Activated CD8-positive, alpha-beta memory T cell treated with anti-CD3 and anti-CD28 coated beads, Interleukin-2, amount 50 U/mL, for 24 hours (primary cell): ENCODE measurements around the gene NEU3.
"Not testable (repeated sequence)": the region's sequence is repeated elsewhere in the genome, so short reads cannot be mapped to it uniquely, and the experiment has no call there.

Experiments used
- DNase-seq: peaks from one replicate; pipeline ENCODE4 v3.0.0-alpha.2; 2020; ENCODE audit errors: extremely low read depth

NEU3 gene, protein sequence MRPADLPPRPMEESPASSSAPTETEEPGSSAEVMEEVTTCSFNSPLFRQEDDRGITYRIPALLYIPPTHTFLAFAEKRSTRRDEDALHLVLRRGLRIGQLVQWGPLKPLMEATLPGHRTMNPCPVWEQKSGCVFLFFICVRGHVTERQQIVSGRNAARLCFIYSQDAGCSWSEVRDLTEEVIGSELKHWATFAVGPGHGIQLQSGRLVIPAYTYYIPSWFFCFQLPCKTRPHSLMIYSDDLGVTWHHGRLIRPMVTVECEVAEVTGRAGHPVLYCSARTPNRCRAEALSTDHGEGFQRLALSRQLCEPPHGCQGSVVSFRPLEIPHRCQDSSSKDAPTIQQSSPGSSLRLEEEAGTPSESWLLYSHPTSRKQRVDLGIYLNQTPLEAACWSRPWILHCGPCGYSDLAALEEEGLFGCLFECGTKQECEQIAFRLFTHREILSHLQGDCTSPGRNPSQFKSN

DNA sequence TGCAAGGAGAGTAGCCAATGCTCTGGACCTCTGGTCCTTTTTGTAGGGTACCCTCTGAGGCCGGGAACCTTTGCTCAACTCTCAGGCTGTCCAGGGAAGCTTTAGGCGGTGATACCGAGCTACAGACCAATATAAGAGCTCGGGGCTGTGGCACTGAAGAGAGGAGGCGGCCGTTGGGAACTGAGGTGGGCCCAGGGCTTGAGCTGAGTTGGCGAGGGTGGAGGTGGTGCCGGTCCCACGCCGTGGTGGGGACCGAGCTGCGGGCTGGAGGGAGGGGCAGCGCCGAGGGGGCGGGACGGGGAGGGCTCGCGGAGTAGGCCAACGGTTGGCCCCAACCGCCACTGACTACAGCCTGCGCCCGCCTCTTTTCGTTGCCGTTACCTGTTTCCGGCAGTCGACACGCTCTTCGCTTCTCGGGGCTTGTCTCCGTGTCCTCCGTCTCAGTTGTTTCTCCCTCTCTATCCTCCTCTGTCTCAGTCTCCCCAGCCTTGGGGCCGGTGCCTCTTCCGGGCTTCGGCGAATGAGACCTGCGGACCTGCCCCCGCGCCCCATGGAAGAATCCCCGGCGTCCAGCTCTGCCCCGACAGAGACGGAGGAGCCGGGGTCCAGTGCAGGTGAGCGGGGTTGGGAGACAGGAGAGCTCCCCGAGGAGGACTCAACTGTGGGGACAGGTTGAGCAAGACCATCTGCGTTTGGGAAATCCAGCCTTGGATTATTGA, at the start of gene NEU3:
NEU3 (plus strand) TSS at position 393 of the 719 bp plus-strand sequence; CDS start at position 521, 128 bp downstream.
- peak; percentile 63 for DNase-seq

DNA sequence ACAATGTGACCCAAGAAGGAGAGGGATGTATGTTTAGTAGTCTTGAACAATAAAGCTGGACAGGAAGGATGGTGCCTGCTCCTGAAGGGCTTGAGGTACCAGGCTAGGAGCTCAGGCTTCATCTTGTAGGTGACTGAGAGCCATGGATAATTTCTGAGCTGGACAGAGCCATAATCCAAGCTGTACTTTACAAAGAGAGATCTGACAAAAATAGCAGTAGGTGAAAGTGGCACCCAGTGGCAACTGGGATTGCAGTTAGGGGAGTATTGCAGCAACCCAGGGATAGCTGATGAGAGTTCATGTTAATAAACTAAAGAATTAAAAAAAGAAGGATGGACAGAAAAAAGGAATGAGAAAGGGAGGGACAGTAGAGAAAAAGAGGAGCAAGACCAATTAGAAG, 47.2 kb upstream of the NEU3 start:
- no peak for DNase-seq

DNA sequence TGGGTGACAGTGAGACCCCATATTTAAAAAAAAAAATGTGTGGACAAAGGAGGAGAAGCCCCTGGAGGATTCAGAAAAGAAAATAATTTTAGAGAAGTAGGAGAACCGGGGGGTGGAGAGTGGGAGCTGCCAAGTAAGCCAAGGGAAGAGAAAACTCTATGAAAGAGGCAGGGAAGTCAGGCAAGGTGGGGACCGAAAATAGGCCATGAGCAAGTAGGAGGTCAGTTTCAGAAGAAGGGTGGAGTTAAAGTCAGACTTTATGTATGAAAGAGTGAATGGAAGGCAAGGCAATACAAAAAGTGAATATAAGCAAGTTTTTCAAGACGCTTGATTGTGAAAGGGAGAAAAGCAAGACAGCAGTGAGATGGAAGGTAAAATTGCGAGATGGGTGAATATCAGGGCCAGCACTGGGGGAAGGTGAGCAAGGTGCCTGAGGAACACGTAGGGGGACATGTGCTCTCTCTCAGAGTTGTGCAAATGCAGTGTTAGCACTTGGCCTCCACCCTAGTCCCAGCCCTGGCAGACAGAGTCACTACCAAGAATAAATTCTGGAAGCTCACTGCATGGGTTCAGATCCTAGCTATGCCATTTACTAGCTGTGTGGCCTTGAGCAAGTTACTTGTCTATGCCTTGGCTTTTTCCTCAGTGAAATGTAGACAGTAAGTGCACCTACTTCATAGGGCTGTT, 46.5 kb upstream of the NEU3 start:
- no peak for DNase-seq

DNA sequence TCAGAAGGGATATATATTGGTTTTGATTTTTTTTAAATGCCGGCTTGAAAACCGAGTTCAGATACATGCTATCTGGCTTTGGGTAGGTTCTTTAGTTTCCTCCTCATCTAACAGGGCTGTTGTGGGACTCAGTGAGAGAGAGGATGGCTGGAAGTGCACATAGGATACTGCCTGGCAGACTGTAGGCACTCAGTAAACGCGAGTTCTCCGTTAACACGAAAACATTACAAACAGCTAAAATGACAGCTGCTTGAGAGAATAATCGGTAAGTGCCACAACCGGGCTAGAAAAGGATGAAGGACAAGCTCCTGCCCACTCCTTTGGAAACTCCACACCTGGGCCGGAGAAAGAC, 40.2 kb upstream of the NEU3 start:
- DNase-seq: no peak

DNA sequence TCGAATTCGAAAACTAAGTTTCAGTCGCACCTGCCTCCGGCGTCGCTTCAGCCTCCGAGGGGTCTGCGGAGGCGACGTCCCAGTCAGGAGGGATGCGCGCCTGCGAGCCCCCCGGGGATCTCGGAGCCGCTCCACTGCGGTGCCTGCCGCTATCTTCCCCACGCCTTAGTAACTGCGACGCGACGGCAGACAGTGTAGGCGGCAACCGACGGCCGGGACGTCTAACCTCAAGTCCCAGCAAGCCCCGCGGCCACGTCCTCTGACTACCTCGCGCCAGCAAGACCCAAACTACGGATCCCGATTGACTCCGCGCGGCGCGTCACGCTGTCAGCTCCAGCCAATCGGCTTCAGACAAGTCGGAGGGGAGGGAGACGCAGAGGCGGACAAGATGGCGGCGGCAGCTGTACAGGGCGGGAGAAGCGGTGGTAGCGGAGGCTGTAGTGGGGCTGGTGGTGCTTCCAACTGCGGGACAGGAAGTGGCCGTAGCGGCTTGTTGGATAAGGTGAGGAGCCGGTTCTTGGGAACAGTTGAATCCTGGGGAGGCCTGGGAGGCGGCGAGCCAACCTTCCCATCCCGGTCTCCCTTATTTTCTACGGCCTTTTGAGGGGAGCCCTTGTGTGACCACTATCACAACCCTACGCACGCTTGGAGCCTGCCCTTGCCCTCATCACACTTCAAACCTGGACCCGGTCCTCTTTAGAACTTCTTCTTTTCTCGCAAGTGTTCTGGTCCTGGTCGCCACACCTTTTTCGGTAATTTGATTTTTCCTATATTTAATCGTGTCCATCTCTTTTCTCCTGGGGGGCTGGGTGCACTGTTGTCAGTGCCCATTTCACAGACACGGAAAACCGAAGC, 39.6 kb upstream of the NEU3 start, which contains the start of the genes SPCS2 and XRRA1:
SPCS2 (plus strand) TSS at position 369 of the 855 bp plus-strand sequence; CDS start at position 389, 20 bp downstream.
XRRA1 (minus strand) TSS at position 194 of the 855 bp plus-strand sequence. CDS start 8,213 bp downstream, outside the sequence.
- DNase-seq: peak; percentile 99

DNA sequence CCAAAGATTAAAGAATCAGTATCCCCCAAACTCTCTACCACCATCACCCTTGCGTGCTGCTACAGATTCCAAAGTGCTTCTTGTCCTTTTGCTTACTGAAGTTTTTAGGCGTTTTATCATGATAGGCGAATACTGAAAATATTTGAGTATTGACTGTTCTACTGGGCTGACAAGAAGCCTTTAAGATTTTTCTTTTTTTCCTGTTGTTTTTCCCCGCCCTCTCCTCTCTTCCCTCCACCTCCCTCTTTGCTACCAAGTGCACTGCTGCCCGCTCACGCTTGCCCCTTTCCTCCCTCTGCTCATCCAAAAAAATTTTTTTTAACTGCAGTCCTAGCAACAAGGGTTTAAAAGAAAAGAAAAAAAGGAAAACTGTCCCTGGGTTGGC, 39.0 kb upstream of the NEU3 start:
- DNase-seq: no peak

DNA sequence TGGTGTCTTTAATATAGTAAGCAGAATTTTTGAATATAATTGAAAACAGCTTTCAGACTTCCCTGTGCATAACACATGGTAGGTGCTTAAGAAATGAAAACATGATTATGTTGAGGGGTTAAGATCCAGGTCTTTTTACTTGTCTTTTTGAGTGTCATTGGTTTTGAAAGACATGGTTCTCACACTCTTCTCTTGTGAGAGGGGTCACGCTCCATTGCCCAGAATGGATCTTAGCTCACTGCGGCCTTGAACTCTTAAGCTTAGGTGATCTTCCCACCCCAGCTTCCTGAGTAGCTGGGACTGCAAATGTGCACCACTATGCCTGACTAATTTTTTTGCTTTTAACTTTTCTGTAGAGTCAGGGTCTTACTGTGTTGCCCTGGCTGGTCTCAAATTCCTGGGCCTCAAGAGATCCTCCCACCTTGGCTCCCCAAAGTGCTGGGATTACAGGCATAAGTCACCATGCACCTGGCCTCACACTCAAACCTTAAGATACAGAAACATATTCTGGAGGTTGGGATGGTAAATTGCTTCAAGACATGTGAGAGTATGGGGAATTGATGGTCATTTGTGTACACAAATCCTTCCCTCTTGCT, 38.3 kb upstream of the NEU3 start:
- no peak for DNase-seq

DNA sequence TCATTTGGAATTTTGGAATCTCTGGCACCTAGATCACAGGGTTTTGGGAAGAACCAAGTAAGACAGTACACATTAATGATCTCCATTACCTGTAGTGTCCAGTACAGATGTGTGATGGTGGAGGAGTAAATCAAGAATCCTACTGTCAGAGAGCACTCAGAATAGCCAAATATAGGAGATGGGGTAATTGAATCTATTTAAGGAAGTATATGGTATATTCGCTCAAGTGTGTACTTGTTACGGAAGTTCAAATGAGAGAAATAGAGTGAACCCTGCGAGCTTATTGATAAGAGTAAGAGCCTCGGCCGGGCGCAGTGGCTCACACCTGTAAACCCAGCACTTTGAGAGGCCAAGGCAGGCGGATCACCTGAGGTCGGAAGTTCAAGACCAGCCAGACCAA, 37.5 kb upstream of the NEU3 start:
- DNase-seq: no peak

DNA sequence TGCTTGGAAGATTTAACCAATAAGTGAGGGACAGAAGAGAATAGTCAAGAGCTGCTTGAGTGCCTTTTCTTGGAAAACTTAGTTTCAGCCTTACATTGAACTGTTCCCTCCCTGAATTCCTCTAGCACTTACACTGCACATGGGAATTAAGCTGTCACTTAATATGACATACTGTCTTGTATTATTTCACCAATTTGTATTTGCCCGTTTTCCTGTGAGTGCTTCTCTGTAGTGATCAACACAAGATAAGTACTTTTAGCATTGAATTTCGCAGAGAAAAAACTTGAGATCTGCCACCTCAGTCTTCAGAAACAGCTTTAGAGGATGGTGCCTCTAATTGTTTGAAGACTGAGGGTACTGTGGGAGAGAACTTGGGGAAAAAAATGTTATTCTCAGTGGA, 36.0 kb upstream of the NEU3 start:
- no peak for DNase-seq

DNA sequence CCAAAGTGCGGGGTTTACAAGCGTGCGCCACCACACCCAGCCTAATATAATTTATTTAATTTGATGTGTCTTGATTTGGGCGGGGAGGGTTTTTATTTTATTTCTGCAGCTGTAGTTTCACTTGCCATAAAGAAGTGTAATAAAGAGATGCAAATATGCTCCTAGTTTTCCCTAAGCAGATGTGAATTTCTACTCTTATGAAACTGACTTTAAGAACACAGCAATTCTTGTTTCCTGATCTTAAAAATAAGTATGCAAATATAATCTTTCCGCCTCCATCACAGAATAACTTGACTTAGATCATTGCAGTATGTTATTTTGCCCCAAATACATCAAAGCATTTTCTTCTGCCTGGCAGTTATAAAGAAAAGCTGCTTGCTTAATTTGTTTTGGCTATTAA, 35.3 kb upstream of the NEU3 start:
- no peak for DNase-seq

DNA sequence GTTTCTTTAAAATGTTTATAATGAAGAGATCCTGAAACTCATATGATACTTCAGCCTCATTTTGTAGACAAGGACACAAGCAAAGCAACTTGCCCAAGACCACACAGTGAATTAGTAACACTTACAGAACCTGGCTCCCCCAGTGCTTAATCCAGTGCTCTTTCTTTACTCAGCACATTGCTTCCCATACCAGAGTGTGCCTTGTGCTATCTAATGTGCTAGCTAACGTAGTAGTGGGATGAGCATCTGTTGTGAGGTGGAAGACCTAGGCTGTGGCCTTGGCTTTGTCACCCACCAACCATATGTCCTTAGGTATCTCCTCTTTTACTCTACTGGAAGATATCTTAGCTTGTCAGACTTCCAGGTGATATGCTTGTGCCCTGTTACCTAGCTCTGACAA, 34.5 kb upstream of the NEU3 start:
- DNase-seq: no peak

DNA sequence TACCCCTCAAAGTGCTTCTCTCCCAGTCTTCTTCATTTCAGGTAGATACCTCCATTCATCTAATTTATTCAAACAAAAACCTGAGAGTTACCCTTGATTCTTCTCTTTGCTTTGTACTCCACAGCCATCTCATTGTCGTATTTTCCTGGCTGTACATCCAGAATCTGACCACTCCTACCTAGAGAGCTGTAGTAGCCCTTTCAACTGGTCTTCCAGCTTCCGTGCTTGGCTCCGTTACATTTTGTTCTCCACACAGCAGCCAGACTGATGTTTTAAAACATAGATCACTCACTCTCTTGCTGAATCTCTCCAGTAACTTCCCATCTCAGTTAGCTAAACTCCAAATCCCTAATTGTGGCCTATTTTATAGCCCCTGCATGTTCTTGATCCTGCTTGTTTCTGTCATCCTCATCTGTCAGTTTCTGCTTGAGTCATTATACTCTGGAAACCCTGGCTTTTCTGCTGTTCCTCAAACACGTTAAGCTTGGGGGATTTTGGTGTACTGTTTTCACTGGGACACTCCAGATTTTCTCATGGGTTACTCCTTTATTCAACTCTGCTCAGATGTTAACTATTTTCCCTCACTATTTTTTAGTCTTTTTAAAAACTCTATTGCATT, 32.2 kb upstream of the NEU3 start:
- no peak for DNase-seq

DNA sequence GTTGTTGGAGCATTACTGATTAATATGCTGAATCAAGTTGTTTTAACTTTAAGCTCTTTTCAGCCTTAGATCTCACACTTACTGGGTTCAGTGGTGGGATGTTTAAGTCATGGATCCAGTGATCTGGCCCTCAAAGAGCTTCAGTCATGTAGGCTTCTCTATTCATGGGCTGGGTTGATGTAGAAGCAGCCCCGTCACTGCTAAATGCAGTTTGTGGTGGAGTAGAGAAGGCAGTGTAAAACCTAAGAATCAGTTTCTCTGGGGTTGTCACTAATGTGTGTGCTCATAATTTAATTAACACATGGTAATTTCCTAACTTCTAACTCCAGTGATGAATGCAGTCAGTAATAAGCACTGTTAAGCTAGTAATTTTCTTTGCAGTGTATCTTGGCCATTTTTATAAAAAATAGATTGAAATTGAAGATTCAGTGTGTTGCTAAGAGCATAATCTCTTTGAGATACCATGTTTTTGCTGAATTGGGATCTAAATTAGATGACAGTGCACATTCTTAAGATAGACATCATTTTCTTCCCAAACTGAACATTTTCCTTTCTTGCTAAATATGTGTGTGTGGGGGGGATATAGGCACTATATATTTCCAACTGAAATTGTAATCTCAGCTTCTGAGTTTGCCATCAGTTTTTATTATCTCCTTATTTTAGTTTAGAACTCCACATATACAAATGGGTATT, 30.6 kb upstream of the NEU3 start:
- no peak for DNase-seq

DNA sequence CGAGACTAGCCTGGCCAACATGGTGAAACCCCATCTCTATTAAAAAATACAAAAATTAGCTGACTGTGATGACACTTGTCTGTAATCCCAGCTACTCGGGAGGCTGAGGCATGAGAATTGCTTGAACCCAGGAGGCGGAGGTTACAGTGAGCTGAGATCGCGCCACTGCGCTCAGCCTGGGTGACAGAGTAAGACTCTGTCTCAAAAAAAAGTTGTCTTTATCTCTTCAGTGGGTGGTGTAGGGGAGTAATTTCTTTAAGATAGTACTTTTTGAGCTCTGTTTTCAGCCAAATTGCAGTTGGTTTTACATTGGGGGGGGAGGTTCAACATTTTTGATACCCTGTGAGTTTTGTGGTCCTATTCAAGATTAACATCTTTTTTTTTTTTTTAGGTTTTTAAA, 28.6 kb upstream of the NEU3 start:
- DNase-seq: not testable (repeated sequence)

DNA sequence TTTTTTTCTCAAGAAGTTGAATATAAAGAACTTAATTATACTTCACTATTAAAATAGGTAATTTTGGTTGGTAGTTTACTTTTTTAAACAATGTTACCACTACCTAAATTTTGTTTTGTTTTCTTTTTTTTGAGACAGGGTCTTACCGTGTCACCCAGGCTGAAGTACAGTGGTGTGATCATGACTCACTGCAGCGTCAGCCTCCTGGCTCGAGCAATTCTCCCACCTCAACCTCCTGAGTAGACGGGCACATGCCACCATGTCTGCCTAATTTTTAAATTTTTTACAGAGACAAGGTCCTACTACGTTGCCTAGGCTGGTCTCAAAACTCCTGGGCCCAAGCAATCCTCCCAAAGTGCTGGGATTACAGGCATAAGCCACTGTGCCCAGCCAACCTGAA, 22.1 kb upstream of the NEU3 start:
- no peak for DNase-seq

DNA sequence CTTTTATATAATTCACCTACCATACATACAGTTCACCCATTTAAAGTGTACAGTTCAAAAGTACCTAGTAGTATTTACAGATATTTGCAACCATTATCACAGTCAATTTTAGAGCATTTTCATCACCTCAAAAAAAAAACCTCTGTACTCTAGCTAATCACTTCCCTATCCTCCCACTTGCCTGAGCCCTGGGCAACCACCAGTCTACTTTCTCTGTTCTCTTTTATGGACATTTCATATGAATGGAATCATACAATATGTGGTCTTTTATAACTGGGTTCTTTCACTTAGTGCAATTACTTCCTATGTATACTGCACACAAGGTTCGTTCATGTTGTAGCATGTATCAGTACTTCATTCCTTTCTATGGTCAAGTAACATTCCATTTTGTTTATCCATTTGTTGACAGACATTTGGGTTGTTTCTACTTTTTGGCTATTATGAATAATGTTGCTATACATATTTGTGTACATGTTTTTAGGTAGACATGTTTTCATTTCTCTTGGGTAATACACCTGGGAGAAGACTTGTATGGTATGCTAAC, 17.8 kb upstream of the NEU3 start:
- no peak for DNase-seq

DNA sequence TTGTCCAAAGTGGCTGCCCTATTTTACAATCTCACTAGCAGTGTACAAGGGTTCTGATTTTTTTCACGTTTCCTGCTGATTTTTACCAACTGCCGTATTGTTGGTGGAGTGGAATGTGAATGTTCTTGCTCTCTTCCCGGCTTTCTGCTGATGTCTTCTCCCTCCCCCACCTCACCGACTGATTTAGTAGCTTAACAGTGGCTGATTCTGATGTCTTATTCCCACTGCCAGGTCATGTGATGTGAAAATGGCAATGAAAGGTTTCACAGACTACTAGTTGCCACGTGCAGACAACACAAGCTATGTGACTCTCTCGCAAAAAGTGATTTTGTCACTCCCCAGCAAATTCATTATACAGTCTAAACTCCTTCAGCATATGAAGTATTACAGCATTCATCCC, 17.3 kb upstream of the NEU3 start:
- DNase-seq: no peak

DNA sequence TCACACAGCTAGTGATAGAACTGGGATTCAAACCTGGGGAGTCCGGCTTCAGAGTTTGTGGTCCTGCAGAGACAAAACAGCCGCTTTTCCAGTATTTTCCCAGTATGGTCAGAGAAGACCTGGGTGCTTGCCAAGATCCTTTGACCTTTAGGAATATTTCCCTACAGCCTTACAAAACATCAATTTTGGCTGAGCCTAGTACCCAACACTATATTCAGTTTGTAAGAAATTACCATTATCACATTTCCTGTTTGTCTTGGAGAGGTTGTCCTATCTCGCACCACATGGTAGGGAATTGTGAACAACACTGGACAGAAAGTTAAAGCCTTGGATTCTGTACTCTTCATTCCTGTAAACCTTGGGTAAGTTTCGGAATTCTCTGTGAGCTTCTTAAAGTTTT, 10.7 kb upstream of the NEU3 start:
- no peak for DNase-seq

DNA sequence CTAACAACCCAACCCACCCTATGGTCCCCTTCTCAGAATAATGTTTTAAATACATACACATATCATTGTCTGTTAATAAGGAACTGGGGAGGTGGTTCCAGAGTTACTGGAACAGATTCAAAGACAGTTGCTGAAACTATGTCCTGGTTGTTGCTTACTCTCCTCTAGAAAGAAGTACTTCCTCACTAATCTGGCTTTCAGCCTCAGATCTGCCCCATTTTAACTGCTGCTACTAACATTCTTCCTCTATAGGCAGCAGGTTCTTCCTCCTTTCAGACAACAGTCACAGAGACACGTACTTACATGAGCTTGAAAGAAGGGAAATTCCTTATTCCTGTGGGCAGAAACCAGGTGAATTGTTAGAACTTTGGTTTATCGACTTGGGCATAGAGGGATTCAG, 8.1 kb upstream of the NEU3 start:
- no peak for DNase-seq

DNA sequence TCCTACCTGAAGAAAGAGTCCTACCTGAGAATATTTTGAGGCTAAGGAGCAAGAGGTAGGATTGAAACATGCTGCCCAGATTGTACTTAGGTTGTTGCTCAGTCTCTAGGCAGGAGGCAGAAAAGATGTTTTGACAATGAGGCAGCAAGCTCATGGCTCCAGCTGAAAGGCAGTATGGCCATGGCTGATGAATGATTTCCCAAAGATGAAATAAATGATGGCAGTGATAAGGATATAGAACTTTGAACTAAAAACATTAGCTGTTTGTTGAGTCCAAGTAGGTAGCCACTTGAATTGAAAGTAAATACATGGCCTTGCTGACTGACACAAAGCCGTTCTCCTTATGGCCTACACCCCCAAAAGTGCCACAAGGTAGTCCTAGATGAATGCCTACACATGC, 6.8 kb upstream of the NEU3 start:
- no peak for DNase-seq
